GM12874 (cell line): Measurements from ENCODE around the gene RHBDF1.

Source experiments
- TF ChIP-seq, protein P1 (sequence below): IDR thresholded peaks from 2 replicates; pipeline ENCODE4 v1.5.1; 2011; ENCODE audit warnings: low read depth, mild to moderate bottlenecking, control low read depth, low read length, moderate library complexity; ENCODE audit not compliant: insufficient read depth

RHBDF1 gene

GRCh38 chr16:63998-64913, 8.2 kb downstream of the RHBDF1 start:
- TF ChIP-seq, protein P1, sequence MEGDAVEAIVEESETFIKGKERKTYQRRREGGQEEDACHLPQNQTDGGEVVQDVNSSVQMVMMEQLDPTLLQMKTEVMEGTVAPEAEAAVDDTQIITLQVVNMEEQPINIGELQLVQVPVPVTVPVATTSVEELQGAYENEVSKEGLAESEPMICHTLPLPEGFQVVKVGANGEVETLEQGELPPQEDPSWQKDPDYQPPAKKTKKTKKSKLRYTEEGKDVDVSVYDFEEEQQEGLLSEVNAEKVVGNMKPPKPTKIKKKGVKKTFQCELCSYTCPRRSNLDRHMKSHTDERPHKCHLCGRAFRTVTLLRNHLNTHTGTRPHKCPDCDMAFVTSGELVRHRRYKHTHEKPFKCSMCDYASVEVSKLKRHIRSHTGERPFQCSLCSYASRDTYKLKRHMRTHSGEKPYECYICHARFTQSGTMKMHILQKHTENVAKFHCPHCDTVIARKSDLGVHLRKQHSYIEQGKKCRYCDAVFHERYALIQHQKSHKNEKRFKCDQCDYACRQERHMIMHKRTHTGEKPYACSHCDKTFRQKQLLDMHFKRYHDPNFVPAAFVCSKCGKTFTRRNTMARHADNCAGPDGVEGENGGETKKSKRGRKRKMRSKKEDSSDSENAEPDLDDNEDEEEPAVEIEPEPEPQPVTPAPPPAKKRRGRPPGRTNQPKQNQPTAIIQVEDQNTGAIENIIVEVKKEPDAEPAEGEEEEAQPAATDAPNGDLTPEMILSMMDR = no peak

GRCh38 chr16:63466-63865, 9.0 kb downstream of the RHBDF1 start:
- TF ChIP-seq, protein P1 = no peak

- TF ChIP-seq, protein P1 = no peak
These were observed 9.5 kb downstream of the RHBDF1 start for GRCh38 chr16:62968-63391.

GRCh38 chr16:62283-62967, 10.0 kb downstream of the RHBDF1 start:
- TF ChIP-seq, protein P1 = no peak

DNA sequence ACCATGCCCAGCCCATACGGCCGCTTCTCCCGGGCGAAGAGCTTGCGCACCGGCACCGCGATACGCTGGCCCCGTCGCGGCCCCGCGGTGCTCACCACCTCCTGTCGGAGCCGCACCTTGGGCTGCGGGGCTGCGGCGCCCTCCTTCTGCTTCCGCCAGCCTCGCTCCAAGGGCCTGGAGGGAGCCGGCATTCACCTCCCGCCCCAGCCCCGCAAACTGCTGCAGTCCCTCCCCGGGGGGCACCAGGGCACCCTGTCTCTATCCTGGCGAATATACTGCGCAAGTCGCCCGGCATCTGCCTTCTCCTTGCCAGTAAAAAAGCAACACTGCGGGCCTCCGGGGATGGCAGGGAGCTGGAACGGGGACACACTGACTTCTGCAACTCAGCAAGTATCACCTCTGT, 10.6 kb downstream of the RHBDF1 start:
- TF ChIP-seq, protein P1 = no peak

DNA sequence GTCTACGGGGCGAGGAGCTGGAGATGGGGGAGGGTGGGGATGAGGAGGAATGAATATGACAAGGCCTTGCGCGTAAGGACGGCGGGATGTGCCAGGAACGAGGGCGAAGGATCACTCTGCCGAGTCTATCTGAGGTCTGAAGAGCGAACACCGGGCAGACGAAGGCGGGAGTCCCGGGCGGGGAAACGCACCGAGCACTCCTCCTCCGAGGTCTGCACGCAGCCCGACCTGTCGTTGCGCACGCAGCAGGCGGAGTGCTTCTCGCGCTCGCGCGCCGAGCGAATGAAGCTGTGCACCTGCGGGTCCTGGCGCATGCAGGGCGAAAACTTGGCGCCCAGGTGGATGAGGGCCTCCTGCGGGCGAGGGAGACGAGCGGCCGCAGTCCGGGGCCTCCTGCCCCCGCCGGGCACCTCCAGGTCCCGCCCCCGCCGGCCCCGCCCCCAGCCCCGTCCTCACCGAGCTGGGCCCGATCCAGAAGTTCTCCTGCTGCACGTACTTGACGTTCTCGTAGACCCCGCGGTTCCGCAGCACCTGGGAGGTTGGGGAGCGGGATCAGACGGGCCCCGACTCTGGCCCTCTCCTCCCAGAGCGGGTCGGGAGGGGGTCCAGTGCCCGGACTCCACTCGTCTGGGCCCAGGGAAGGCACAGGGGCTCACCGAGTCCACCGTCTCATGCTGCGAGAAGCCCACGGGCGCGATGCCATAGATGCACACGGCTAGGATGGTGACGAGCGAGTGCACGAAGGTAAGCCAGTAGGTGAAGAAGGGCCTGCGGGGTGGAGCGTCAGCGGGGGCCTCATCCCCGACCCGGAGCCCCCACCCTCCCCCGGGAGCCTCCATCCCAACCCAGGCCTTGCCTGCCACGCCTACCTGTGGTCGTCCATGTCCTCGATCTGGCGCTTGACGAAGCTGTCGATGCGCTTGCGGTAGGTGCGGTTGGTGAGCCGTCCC, 11.2 kb downstream of the RHBDF1 start:
- TF ChIP-seq, protein P1 = no peak
